HG03139 (cell line): ENCODE measurements around the gene STK36.
A peak's percentile ranks its signal among the peaks of the same experiment; 100 is the strongest.

Experiments used
- ATAC-seq: cut with Tn5 transposase; IDR thresholded peaks from one replicate; pipeline ENCODE4 v1.9.1; 2021; ENCODE audit not compliant: unreplicated experiment

STK36 gene, protein sequence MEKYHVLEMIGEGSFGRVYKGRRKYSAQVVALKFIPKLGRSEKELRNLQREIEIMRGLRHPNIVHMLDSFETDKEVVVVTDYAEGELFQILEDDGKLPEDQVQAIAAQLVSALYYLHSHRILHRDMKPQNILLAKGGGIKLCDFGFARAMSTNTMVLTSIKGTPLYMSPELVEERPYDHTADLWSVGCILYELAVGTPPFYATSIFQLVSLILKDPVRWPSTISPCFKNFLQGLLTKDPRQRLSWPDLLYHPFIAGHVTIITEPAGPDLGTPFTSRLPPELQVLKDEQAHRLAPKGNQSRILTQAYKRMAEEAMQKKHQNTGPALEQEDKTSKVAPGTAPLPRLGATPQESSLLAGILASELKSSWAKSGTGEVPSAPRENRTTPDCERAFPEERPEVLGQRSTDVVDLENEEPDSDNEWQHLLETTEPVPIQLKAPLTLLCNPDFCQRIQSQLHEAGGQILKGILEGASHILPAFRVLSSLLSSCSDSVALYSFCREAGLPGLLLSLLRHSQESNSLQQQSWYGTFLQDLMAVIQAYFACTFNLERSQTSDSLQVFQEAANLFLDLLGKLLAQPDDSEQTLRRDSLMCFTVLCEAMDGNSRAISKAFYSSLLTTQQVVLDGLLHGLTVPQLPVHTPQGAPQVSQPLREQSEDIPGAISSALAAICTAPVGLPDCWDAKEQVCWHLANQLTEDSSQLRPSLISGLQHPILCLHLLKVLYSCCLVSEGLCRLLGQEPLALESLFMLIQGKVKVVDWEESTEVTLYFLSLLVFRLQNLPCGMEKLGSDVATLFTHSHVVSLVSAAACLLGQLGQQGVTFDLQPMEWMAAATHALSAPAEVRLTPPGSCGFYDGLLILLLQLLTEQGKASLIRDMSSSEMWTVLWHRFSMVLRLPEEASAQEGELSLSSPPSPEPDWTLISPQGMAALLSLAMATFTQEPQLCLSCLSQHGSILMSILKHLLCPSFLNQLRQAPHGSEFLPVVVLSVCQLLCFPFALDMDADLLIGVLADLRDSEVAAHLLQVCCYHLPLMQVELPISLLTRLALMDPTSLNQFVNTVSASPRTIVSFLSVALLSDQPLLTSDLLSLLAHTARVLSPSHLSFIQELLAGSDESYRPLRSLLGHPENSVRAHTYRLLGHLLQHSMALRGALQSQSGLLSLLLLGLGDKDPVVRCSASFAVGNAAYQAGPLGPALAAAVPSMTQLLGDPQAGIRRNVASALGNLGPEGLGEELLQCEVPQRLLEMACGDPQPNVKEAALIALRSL (N-terminal part only)

DNA sequence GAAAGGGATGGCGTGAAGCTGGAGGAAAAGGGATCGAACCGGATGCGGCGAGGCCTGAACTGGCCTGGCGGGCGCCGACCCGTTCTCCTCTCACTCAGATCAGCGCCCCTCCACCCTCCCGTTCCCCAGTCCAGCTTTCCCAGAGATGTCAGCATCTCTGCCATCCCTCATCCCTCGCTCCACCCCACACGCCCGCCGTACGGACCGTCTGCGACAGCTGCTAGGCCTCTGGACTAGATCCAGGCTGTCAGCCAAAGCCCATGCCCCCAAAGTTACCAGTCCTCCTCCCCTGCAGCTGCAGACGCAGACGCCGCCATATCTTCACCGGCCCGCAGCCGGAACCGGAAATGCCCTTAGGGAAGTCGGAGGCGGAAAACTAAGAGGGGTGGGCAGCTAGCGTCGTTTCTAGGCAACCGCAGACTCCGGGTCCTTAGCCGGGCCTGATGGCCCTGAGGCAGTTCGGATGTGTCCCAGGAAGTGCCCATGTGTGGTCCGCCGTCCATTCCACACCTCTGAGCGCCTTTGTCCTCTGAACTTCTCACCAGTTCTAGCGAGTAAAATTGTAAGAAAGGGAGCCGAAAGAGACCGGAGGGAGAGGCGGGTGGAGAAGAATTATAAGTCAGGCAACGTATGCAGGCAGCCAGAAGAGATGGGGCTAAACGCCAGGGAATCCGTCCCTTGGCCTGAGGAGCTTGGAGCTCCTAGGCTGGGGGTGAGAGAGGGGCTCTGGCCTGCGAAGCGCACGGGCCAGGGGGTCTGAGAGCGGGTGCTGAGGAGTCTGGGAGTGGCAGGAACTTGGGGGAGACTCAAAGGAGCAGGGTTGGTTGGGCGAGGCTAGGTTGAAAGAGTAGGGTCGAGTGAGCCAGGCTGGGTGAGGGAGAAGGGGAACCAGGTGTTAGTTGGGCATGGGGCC lies at the start of gene STK36, which contains the start of gene RNF25:
Gene STK36, plus strand, starts transcription at position 433 of the 913 bp plus-strand sequence. CDS start 744 bp downstream, outside the sequence.
Gene RNF25, minus strand, starts transcription at position 349 of the 913 bp plus-strand sequence. Its CDS starts 32 bp downstream, at position 317.
- ATAC-seq = peak; percentile 97

DNA sequence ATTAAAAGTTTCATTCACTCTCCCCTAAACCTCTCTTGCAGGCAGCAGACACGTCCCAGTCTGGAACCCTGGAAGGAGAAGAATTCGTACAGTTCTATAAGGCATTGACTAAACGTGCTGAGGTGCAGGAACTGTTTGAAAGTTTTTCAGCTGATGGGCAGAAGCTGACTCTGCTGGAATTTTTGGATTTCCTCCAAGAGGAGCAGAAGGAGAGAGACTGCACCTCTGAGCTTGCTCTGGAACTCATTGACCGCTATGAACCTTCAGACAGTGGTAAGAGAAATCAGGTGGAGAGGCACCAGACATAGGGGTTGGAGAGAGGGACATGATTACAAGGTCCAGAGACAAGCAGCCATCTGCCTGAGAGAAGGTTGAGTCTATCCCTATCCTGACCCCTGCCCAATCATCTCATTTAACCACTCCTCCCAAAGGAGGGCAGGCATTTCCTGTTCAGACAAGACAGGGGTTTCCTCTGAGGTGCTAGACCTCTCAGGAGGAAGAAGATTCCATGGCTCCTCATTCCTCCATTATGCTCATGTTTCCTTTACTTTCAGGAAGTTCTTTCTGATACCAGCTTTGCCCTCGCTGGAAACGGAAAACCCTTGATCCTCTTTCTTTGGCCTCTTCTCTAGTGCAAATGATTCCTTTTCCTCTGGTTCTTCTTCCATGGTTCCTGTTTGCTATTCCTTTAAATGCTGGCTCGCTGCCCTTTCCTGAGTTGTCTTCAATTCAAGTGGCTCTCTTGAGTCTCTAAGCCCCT lies 49.1 kb upstream of the STK36 start:
- ATAC-seq = no peak

DNA sequence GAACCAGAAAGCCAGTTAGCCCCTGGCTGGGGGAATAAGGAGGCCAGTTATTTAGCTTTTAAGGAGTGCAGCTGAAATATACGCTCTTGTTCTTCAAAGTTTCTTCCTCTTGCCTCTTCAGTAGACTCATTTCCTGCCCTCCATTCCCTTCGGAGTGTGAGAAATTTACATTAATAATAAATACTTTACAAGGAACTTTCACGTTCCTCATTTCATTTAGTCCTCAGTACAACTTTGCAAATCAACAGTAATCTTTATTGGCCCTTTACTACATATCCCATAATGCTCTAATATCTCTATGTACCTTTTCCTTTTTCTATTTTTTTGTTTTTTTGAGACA lies 48.5 kb upstream of the STK36 start:
- no peak for ATAC-seq

DNA sequence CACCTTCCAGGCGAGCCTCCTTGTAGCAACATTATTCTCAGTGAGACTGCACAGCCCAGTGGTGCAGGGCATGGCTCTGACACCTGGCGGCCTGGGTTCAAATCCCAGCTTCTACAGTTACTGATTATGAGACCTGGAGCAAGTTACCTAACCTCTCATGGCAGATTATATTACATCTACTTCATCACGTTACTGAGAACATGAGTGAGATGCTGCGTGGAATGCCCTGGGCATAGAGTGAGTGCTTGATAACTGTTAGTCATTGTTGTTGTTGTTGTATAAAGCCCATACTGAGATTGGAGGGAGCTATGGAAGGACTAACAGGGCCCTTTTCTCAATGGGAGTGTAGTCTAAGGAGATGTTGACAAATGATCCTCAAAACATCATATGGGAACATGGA lies 45.5 kb upstream of the STK36 start:
- ATAC-seq = no peak

DNA sequence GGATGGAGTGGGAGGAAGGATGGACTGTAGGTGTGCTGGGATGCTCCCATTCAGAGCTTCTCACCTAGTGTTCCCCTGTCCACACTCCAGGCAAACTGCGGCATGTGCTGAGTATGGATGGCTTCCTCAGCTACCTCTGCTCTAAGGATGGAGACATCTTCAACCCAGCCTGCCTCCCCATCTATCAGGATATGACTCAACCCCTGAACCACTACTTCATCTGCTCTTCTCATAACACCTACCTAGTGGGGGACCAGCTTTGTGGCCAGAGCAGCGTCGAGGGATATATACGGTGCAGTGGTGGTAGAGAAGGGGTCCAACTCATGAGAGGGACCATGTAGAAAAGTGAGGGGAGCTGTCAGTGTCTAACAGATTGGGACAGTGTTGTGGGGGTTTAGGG lies 43.9 kb upstream of the STK36 start:
- ATAC-seq = no peak

DNA sequence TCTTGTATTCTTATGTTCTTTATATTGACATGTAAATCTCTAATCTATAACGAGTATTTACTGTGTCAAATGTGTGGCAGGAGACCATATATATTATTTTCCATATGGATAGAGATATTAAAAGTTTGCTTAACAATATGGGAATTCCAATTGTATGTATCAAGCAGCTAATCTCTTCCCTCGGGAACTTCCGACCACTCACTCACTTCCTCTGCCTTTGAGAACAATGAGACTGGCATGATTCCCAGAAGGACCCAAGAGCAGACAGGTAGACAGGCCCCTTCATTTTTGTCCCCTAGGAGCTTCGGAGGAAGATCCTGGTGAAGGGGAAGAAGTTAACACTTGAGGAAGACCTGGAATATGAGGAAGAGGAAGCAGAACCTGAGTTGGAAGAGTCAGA lies 40.0 kb upstream of the STK36 start:
- no peak for ATAC-seq

DNA sequence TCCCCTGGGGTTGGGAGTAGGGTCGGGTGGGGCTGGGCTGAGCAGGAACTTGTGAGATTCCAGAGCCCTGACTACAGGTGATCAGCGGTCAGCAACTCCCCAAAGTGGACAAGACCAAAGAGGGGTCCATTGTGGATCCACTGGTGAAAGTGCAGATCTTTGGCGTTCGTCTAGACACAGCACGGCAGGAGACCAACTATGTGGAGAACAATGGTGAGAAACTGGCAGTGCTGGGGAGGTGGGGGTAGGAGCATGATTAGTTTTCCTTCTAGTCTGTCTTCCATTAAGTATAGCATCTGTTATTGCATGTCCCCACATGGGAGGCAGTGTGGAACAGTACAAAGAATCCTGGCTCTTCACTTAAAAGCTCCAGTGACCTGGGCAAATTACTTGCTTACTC lies 36.2 kb upstream of the STK36 start:
- ATAC-seq = no peak

DNA sequence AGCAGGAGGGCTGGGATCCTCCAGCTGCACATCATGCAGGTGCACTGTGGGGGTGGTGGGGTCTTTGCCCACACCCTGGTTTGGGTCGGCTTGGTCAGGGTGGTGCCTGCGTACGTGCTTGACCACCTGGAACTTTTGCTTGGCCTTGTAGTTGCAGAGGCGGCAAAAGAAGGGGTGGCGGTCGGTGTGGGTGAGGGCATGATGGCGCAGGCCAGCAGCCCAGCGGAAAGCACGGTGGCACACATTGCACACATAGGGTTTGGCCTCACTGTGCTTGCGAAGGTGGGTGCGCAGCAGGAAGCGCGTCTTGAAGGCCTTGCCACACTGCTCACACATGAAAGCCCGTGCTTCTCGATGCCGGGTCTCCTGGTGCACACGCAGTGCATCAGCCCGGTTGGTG lies 33.5 kb upstream of the STK36 start:
- ATAC-seq = no peak

DNA sequence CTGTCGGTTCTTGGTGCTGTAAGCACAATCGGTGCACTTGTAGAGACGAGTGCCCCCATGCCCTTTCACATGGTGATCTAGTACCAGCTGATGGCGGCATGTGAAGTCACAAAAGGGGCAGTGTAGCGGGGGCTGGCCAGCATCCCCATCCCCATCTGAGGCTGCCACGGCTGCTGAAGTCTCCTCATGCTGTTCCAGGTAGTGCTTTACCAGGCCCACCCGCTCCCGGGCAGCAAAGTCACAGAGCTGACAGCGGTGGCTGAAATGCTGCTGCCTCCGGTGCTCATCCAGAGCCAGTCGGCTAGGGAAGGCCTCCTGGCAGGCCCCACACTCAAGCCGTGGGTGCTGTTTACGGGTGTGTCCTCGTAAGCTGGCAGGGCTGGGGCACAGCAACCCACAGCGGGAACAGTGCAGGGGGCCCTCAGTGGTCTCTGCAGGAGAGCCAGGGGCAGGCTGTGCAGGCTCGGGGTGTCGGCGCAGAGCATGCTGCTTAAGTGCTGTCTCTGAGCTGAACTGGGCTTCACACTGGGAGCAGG lies 29.7 kb upstream of the STK36 start:
- ATAC-seq = no peak

DNA sequence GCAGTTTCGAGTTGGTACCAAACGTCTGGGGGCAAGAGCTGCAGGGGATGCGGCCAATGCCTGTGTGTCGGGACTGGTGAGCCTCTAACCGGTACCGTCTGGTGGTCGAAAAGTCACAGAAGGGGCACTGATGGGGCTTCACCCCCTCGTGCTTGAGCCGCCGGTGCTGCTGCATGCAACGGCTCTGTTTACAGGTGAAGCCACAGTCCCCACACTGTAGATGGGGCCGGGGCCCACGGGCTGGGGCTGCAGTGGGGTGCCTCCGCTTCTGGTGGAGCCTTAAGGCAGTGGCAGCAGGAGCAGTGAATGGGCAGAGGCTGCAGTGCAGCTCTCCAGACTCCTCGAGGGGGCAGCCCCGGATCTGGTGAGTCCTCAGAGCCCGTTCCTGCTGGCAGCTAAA lies 29.1 kb upstream of the STK36 start:
- no peak for ATAC-seq

DNA sequence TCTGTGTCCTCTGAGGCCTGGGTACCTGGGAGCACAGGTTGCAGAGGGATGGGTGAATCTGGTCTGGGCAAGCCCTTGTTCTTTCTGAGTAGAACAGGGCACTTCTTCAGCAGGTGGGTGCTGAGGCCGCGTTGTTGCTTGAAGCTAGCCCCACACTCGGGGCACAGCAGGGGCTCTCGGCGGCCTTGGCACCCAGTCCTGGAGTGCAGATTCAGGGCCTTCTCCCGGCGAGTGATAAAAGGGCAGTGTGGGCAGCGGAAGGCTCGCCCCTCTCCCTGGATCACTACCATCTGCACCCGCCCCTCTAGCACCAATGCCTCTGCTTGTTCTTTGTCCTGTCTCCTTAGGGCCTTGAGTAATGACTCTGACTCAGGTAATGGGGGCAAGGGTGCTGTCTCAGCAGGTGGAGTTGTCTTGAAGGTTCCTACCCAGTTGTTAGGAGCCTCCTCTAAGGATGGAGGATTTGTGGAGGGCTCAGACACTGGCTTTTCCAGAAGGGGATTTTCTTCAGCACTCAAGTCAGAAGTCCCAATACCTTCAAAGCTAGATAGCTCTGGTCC lies 28.1 kb upstream of the STK36 start:
- no peak for ATAC-seq

DNA sequence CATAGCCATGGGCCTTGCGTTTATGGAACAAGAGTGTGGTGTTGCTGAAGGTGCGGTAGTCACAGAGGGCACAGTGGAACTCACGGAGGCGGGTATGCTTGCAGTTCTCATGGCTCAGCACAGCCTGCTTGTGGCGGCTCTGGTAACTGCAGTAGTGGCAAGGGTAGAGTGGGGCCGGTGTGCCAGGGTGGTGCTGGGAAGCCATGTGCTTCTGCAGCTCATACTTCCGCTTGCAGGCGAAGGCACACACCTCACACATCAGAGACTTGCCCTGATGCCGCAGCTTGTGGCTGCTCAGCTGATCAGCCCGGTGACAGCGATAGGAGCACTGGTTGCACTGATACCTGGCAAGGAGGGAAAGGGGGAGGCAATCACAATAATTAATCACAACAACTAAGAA lies 27.2 kb upstream of the STK36 start:
- no peak for ATAC-seq

DNA sequence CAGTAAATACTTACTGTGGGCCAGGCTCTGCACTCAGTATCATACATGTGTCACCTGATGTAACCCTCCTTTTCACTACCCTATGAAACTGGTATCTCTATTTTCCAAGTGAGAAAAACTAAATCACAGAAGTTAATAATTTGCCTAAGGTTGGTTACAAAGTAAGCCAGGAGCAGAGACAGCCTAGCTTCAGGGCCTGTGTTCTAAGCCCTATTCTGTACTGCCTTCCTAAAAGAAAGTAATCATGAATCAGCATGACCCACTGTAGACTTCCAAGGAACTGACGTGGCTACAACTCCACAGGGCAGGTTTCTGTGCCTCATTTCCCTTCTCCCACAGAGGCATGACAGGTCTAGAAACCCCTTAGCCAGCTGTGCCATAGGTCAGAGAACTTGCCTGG lies 26.8 kb upstream of the STK36 start:
- ATAC-seq = no peak

DNA sequence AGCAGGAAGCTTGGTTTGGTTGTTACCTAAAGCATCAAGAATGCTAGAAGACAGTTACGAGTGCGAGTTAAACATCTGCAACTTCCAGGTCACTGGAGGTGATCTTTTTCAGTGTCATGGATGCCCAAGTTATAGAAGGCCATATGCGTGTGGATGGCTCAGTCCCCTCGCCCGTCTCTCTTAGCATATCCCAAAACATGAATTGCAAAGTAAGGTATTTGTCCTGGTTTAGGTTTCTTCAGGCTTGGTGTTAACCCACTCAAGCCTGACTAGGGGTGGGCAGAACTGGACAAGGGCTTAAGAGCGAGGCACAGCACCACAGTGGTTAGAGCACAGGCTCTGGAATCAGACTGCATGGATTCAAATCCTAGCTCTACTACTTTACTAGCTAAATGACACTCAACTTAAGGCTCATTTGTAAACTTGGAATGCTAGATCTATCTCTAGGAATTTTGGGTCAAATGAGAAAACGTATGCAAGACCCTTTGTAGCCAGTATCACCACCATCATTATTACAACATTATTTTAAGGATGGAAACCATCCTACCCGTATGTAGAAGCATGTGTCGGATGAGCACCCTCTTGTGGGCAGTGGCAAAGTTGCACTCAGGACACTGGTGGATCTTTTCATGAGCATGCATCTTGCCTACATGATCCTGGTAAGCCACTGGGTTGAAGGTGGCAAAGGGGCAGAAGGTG lies 23.6 kb upstream of the STK36 start:
- no peak for ATAC-seq

DNA sequence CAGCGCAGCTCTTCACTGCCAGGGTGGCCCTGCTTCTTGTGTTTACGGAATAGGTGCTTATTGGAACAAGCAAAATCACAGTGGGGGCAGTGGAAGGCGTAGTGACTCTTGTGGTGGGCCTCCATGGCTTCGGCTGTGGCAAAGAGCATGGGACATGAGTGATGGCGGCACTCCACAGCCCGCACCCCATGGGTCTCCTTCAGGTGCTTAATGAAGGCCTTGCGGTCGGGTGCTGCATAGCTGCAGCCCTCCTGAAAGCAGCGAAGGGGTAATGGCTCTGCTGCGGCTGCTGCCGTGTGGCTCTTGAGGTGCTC lies 23.1 kb upstream of the STK36 start:
- ATAC-seq = no peak

DNA sequence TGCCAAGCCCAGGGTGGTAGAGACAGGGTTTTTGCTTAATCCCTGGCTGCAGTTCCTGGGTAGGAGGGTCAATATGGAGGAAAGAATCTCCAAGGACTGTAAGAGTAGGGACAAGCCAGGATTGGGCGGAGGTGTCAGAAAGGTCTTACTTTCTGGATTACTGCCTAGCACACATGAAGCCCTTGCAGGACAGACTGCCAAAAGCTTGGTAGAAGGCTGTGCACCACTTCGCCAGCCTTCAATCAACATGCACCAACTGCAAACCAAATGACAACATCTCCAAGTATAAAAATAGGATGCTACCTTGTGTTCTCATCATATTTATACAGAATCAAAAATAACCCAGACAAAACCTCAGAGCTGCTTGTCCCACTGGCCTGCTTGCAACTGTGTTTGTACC lies 16.1 kb upstream of the STK36 start:
- no peak for ATAC-seq

DNA sequence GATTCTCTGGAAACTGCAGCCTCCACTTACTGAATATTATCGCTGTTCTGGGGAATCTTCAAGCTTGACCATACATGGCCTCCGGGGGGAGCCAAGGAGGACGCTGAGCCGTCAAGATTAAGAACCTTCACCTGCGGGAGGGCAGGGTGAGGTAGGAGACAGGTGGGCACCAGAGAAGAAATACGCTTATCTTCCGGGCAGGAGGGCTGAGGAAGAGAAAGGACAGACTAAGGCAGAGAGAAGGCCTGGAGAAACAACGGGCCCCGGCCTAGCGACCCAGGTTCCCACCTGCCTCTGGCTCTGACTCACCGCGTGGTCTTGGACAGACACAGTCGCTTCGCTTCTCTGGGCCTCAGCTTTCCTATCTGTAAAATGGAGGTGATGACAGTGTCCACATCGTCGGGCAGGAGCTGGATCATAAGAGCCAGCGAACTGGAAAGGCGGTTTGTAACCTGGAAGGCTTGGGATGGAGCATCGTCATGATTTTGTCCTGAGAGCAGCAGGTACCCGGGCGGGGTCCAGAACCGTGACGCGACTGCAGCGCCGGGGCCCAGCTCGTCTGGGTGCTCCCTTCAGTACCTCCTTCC lies 13.1 kb upstream of the STK36 start:
- ATAC-seq = peak; percentile 16
